Measurements from ENCODE around the gene ZNF80. TPM values are rescaled to one million over a fixed set of nuclear protein-coding genes. Genes with fewer than 3 reads are reported as not detected.

The ZNF80 gene
- total RNA-seq, 4 donors from 2014 or later, result not detected

DNA sequence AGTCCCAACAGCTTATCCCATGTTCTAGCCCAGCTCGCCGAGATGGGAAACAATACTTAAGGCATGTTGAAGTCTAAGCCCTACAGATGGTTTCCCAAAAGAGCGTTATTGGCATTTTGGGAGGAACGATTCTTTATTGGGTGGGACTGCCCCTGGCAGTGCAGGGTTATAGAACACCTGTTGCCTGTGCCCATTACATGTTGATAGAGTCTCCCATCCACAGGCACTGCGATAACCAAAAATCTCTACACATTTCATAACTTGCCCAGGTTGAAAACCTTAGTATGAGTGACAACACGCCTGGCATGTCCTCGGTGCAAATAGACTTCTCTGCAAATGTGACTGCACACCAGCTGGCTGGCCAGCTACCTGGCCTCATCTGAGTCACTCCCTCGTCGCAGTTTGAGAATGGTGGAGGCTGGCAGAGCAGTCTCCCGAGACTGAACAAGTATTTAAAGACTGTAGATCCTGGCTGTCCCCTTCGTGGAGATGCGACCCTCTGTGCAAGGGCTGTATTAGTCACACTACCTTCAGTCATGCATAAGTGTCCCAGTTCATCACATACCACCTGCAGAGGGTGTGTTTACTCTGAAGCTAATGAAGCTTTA, 18.7 kb downstream of the ZNF80 start:
- no peak overlapping the region for H3K4me3 ChIP-seq (ENCODE audit: low read depth, poor library complexity, severe bottlenecking)
- TF ChIP-seq POLR2A (IDR thresholded peaks at IDR 0.05), result no peak
- TF ChIP-seq, protein P1, sequence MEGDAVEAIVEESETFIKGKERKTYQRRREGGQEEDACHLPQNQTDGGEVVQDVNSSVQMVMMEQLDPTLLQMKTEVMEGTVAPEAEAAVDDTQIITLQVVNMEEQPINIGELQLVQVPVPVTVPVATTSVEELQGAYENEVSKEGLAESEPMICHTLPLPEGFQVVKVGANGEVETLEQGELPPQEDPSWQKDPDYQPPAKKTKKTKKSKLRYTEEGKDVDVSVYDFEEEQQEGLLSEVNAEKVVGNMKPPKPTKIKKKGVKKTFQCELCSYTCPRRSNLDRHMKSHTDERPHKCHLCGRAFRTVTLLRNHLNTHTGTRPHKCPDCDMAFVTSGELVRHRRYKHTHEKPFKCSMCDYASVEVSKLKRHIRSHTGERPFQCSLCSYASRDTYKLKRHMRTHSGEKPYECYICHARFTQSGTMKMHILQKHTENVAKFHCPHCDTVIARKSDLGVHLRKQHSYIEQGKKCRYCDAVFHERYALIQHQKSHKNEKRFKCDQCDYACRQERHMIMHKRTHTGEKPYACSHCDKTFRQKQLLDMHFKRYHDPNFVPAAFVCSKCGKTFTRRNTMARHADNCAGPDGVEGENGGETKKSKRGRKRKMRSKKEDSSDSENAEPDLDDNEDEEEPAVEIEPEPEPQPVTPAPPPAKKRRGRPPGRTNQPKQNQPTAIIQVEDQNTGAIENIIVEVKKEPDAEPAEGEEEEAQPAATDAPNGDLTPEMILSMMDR (IDR thresholded peaks at IDR 0.05), result no peak
- no peak for DNase-seq (ENCODE audit: low spot score in 2 of 2)
- 84 to 86% methylated on average over 12 of the region's 12 CpGs for WGBS, 2 donors
- intact Hi-C loops (cut with DNase I; ENCODE audit: low total_unique reads), result no loop called here

DNA sequence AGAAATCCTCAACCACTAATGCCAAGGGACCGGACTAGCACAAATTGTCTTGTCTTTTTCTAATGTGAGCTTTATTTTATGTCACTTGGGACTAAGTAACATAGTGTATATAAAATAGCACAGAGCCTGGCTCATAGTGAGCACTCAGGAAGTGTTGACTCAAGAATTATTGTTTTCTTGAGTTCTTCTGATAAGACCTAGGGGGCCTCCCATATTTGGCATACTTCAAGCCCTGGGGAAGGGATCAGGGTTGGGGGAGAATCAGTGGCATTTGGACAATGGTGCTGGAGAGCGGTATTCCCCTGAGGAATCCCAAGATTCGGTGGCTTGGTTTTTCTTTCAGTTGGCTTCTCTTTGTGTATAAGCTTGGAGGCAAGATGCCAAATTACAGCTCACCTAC, 19.4 kb downstream of the ZNF80 start:
- intact Hi-C loops (cut with DNase I; ENCODE audit: low total_unique reads), result no loop called here
- WGBS, 2 donors, result 87 to 91% methylated on average over 3 of the region's 3 CpGs
- no peak for TF ChIP-seq POLR2A (IDR thresholded peaks at IDR 0.05)
- TF ChIP-seq, protein P1 (IDR thresholded peaks at IDR 0.05), result no peak

DNA sequence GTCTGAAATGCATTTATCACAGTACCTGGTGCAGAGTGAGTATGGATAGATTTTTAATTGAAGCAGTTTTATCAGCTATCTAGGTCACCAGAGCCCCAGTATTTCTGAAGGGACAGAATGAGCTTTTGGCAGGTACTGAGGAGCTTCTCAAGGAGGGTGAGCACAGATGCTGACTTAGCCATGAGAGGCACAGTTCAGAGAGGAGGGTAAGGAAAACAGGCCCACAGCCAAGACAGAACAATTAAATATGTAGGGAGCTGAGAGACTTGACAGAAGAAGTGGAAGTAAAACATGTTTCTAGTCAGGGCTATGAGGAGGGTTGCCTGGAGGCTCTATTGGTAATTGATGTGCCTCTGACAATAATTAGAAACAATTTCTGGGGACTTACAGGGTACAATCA, 20.1 kb downstream of the ZNF80 start:
- TF ChIP-seq, protein P1 (IDR thresholded peaks at IDR 0.05), result no peak
- DNase-seq (ENCODE audit: low spot score in 2 of 2), result no peak
- no peak overlapping the region for H3K4me3 ChIP-seq (ENCODE audit: low read depth, poor library complexity, severe bottlenecking)
- intact Hi-C loops (cut with DNase I; ENCODE audit: low total_unique reads), result no loop called here

More for the DNA sequence above, 19.4 kb downstream of the ZNF80 start:
- DNase-seq (ENCODE audit: low spot score in 2 of 2), result no peak
- no peak overlapping the region for H3K4me3 ChIP-seq (ENCODE audit: low read depth, poor library complexity, severe bottlenecking)

DNA sequence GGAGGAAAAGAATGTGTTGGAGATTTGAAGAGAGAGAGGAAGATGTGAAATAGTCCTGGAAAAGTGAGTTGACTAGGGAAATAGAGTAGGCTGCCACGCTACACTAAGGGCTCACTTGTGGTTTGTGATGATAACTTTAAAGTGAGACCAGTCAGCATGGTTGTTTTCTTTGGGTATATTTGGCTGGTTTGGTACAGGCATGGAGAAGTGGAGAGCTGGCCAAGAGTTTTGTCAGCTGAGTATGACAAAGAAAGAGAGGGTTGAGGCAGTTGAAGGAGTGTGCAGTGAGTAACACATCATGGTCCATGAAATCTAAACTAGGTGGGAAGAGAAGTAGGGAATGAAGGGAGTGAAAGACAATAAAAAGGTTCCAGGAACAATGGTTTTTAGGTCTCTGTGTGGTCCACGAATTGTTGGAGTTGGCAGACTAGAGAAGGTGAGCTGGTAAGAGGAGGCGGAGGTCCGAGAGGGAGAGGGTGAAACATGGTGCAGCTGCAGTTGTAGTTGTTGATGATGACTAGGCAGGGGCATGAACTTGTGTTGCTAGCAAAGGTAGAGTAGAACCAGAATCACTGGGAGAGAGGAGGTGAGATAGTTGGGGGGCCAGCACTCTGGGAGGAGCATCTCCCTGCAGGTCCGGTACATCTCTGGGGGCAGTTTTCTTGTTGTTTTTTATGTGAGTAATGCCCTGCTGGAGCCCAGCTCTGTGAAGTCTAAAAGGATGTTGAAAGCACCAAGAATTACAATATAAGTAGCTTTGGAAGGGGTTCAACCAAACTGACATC, 21.0 kb downstream of the ZNF80 start:
- no peak overlapping the region for H3K4me3 ChIP-seq (ENCODE audit: low read depth, poor library complexity, severe bottlenecking)
- intact Hi-C loops (cut with DNase I; ENCODE audit: low total_unique reads), result no loop called here
- TF ChIP-seq POLR2A (IDR thresholded peaks at IDR 0.05), result no peak
- TF ChIP-seq, protein P1 (IDR thresholded peaks at IDR 0.05), result no peak
- DNase-seq (ENCODE audit: low spot score in 2 of 2), result no peak
- WGBS, 2 donors, result 88 to 89% methylated on average over 5 of the region's 5 CpGs

DNA sequence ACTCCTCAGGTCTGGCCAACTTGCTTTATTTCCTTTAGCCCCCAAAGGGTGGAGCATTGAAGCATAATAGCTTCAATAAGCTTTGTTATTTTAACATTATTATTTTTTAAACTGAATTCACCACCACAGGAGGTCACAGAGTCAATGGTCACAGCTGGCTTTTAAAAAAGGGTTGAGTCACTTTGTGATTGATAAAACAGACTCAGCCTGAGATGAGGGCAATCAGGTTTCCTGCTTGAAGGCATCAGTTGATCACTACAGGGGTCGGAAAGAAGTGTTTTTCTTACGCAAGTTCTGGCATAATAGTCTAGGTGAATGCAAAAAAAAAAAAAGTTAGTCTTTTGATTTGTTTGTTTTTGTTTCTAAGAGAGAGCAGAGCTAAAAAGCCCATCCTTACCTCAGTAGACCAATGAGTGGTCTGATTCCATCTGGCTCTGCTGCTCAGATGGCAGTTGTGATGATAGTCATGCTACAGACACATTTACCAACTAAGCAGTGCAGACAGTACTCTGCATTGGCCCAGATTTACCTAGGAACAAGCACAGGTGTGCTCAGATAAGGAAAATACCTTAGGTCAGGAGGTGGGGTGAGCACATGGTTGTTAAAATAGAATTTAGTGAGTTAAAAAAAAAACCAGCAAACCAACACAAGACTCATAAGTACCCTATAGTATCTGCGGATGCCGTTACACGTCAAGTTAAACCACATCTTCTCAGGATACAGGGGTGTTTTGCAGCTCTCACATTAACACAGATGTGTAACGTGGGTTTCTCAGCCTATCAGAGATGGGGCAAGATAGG, 22.6 kb downstream of the ZNF80 start:
- TF ChIP-seq, protein P1 (IDR thresholded peaks at IDR 0.05), result no peak
- TF ChIP-seq POLR2A (IDR thresholded peaks at IDR 0.05), result no peak
- H3K4me3 ChIP-seq (ENCODE audit: low read depth, poor library complexity, severe bottlenecking), result no peak overlapping the region
- no peak for DNase-seq (ENCODE audit: low spot score in 2 of 2)
- WGBS, 2 donors, result 67% methylated on average over 6 of the region's 6 CpGs
- intact Hi-C loops (cut with DNase I; ENCODE audit: low total_unique reads), result no loop called here

All from lower leg skin (tissue), 4 donors.